Activated B cell treated with CpG ODN at 0.5 μM for 24 hours (primary cell): ENCODE data around the gene FRMPD2. TPM values are rescaled to one million over a fixed set of nuclear protein-coding genes. Genes with fewer than 3 reads are reported as not detected.
"Not testable (repeated sequence)": the region's sequence is repeated elsewhere in the genome, so short reads cannot be mapped to it uniquely, and the experiment has no call there.

Experiments used
- ATAC-seq: fragments of 200-7000 bp; cut with Tn5 transposase; one replicate; pipeline ENCODE4 v1.10.0; 2021; ENCODE audit warnings: low read depth, mild to moderate bottlenecking, moderate library complexity
- CTCF ChIA-PET: fragments of 350-600 bp; sonication (Branson Sonifier 250); formaldehyde crosslinking; loops from one replicate; lab custom pipeline; 2021; ENCODE audit warnings: antibody characterized with exemption; lab: Charles Lee
- POLR2A ChIA-PET: fragments of 350-600 bp; sonication (Branson Sonifier 250); formaldehyde crosslinking; loops from one replicate; lab custom pipeline; 2021; ENCODE audit warnings: antibody characterized with exemption; lab: Charles Lee
- DNase-seq: peaks from one replicate; pipeline ENCODE4 v3.0.0; 2022
- H3K27ac Mint-ChIP-seq: one replicate; pipeline ENCODE4 v1.8.0; 2020; ENCODE audit warnings: mixed read lengths
- H3K27me3 Mint-ChIP-seq: one replicate; pipeline ENCODE4 v1.8.0; 2021; ENCODE audit warnings: mixed read lengths
- H3K36me3 Mint-ChIP-seq: one replicate; pipeline ENCODE4 v1.8.0; 2021; ENCODE audit warnings: low read depth, mixed read lengths
- H3K4me1 Mint-ChIP-seq: one replicate; pipeline ENCODE4 v1.8.0; 2021; ENCODE audit warnings: mixed read lengths
- H3K4me3 Mint-ChIP-seq: one replicate; pipeline ENCODE4 v1.8.0; 2020; ENCODE audit warnings: mild to moderate bottlenecking, mixed read lengths
- H3K9me3 Mint-ChIP-seq: one replicate; pipeline ENCODE4 v1.8.0; 2020; ENCODE audit warnings: mixed read lengths
- intact Hi-C: fragments of 100-400 bp; cut with micrococcal nuclease; formaldehyde crosslinking; loops from one replicate; pipeline ENCODE4 v1.15.1; 2024
- total RNA-seq: library from RNA; stranded (reverse); gene quantifications from 2 replicates; pipeline ENCODE4 v1.2.3, GENCODE V29; 2022
- TF ChIP-seq, protein P1 (sequence below): fragments of 200-600 bp; IDR thresholded peaks from one replicate; pipeline ENCODE4 v1.8.0; 2022; ENCODE audit warnings: antibody characterized with exemption, mild to moderate bottlenecking

FRMPD2 gene
- total RNA-seq, 1 donor from 2014 or later, result not detected

DNA sequence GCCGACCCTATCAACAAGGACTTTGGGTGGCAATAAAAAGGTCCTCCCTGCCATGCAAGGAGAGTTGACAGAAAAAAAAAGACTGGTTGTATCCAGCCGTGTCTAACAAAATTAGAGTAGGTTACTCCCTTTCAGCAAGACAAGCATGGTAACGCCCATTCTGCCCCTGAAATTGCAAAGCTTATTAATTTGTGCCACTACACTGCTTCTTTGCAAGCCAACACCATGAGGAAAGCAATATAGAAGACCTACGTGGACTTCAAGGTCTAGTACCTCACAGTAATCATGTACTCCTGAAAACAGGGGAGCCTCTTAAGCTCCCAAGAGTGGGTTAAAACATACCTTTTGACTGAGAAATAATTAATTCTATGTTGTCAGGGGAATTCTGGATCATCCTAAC lies 90.3 kb downstream of the FRMPD2 start:
- intact Hi-C loops, result no loop called here
- POLR2A ChIA-PET, result no interaction called here
- Mint-ChIP-seq H3K27me3 (peaks cover 4% of the 10 kb centered on the region), H3K4me3 (no peak overlapping the region), H3K27ac (no peak overlapping the region), H3K9me3 (no peaks in the 10 kb centered on the region), H3K36me3 (no peaks in the 10 kb centered on the region), H3K4me1 (no peaks in the 10 kb centered on the region)
- DNase-seq (no peak), ATAC-seq (no peak)
- CTCF ChIA-PET, result no interaction called here
- TF ChIP-seq, protein P1, sequence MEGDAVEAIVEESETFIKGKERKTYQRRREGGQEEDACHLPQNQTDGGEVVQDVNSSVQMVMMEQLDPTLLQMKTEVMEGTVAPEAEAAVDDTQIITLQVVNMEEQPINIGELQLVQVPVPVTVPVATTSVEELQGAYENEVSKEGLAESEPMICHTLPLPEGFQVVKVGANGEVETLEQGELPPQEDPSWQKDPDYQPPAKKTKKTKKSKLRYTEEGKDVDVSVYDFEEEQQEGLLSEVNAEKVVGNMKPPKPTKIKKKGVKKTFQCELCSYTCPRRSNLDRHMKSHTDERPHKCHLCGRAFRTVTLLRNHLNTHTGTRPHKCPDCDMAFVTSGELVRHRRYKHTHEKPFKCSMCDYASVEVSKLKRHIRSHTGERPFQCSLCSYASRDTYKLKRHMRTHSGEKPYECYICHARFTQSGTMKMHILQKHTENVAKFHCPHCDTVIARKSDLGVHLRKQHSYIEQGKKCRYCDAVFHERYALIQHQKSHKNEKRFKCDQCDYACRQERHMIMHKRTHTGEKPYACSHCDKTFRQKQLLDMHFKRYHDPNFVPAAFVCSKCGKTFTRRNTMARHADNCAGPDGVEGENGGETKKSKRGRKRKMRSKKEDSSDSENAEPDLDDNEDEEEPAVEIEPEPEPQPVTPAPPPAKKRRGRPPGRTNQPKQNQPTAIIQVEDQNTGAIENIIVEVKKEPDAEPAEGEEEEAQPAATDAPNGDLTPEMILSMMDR, result no peak

DNA sequence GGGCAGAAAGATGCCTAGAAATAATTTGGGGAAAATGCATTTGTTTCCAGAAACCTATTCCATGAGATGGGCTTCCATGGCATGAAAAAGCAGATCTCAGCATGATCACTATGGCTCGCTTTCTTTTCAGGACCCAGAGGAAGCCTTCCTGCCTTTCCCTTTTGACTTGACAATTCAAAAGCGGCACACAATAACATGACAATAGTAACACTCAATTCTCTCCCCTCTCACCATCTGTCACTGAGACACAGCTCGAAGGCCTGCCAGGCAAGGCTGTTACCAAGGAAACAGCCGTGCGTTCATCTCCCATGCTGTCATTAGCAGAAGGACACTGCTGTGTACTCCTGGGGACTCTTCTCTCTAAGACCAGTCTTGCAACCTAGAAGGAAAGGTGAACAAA lies 101.8 kb downstream of the FRMPD2 start:
- H3K4me1 Mint-ChIP-seq, CTCF ChIA-PET, H3K36me3 Mint-ChIP-seq, ATAC-seq, POLR2A ChIA-PET, DNase-seq, H3K27ac Mint-ChIP-seq, H3K27me3 Mint-ChIP-seq, H3K9me3 Mint-ChIP-seq, intact Hi-C loops, H3K4me3 Mint-ChIP-seq: not testable (repeated sequence)

GRCh38 chr10:48160670-48161069 lies 113.8 kb downstream of the FRMPD2 start:
- H3K4me3 Mint-ChIP-seq, H3K4me1 Mint-ChIP-seq, ATAC-seq, H3K27me3 Mint-ChIP-seq, intact Hi-C loops, DNase-seq, H3K9me3 Mint-ChIP-seq, POLR2A ChIA-PET, H3K36me3 Mint-ChIP-seq, CTCF ChIA-PET, H3K27ac Mint-ChIP-seq: not testable (repeated sequence)

DNA sequence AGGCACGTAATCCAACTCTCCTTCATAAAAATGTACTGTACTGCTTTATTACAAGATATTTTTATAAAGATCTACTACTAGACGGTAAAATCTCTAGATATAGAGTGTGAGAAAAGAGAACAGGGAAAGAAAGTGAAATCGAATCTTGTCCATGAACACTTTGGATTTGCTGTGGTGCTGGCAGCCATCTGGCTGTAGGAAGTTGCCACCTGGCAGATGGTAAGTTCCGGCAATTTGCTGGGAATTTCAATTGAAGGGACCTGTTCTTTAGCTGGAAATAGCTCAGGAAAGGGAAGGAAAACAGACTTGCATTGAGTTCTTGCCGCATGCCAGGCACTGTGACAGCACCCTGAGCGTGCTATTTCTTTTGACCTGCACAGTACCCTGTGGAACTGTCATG lies 114.3 kb downstream of the FRMPD2 start:
- H3K4me3 Mint-ChIP-seq, POLR2A ChIA-PET, H3K27me3 Mint-ChIP-seq, H3K36me3 Mint-ChIP-seq, H3K27ac Mint-ChIP-seq, ATAC-seq, CTCF ChIA-PET, H3K4me1 Mint-ChIP-seq, intact Hi-C loops, DNase-seq, H3K9me3 Mint-ChIP-seq: not testable (repeated sequence)

DNA sequence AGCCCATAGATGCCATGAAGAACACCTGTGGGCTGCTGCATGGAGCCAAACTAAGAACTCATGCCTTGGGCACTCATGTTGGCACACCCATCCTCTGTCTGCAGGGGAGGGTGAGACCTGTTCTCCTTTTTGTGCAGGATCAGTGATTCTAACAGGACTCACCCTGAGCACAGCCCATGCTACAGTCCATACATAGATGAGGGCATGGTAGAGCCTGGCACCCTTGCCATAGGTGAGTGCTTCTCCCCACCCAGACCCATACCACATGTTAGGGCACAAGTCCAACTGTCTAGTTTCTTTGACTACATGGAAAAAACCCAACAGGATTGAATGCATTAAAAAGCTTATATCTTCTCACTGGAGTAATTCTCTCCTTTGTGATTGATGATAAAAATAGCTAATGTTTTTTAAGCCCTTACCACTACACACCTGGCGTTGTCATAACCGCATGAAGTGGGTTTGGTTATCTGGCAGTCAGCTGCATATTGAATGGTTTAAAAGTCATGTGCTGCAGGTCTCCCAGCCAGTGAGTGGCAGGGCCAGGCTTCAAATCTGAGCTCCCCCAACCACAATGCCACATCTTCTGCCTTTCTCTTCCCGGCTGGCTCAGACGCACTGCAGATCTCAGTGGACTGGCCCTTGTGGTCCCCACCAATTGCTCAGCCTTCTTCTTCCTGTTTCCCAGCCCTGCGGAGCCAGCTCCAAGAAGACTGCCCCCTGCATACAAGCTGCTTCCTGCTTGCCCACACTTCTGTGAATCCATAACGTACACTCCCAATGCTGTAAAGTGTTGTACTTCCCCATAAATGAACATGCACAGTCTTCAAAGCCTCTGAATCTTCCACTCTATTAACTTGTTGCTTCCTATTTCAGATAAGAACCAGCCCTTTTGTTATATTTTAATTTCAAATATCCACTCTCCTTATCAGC lies 120.0 kb downstream of the FRMPD2 start:
- H3K4me3 Mint-ChIP-seq, intact Hi-C loops, ATAC-seq, H3K27ac Mint-ChIP-seq, POLR2A ChIA-PET, H3K27me3 Mint-ChIP-seq, DNase-seq, H3K4me1 Mint-ChIP-seq, CTCF ChIA-PET, H3K9me3 Mint-ChIP-seq, H3K36me3 Mint-ChIP-seq: not testable (repeated sequence)

- H3K4me1 Mint-ChIP-seq, H3K9me3 Mint-ChIP-seq, CTCF ChIA-PET, H3K4me3 Mint-ChIP-seq, POLR2A ChIA-PET, ATAC-seq, H3K27me3 Mint-ChIP-seq, H3K27ac Mint-ChIP-seq, intact Hi-C loops, H3K36me3 Mint-ChIP-seq, DNase-seq: not testable (repeated sequence)
Measured at GRCh38 chr10:48147643-48148042, 126.9 kb downstream of the FRMPD2 start.

GRCh38 chr10:48143721-48144642 lies 130.5 kb downstream of the FRMPD2 start:
- DNase-seq, H3K27me3 Mint-ChIP-seq, H3K36me3 Mint-ChIP-seq, H3K9me3 Mint-ChIP-seq, intact Hi-C loops, ATAC-seq, H3K27ac Mint-ChIP-seq, POLR2A ChIA-PET, H3K4me3 Mint-ChIP-seq, H3K4me1 Mint-ChIP-seq, CTCF ChIA-PET: not testable (repeated sequence)

DNA sequence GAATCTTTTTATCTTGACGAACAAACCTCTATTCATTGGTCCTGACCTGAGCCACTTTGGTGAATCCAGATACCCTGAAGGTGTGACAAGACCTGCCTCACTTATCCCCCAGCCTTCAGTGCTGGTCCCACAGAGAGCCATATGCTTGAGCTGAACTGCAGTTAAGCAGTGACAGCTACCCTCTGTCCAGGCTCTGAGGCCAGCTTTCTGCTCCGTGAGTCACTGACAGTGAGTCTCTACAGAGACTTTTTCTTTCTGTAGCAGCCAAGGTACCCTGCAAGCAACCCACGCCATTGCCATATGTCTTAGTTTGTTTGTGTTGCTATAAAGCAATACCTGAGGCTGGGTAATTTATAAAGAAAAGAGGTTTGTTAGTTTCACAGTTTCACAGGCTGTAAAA lies 133.5 kb downstream of the FRMPD2 start:
- H3K9me3 Mint-ChIP-seq, H3K4me3 Mint-ChIP-seq, H3K36me3 Mint-ChIP-seq, H3K27ac Mint-ChIP-seq, H3K4me1 Mint-ChIP-seq, intact Hi-C loops, DNase-seq, ATAC-seq, POLR2A ChIA-PET, H3K27me3 Mint-ChIP-seq, CTCF ChIA-PET: not testable (repeated sequence)

GRCh38 chr10:48139953-48140850 lies 134.3 kb downstream of the FRMPD2 start:
- H3K4me3 Mint-ChIP-seq, H3K36me3 Mint-ChIP-seq, H3K4me1 Mint-ChIP-seq, CTCF ChIA-PET, H3K27me3 Mint-ChIP-seq, POLR2A ChIA-PET, intact Hi-C loops, H3K27ac Mint-ChIP-seq, DNase-seq, H3K9me3 Mint-ChIP-seq: not testable (repeated sequence)
- ATAC-seq, result peak; percentile 88

- H3K27me3 Mint-ChIP-seq, POLR2A ChIA-PET, H3K27ac Mint-ChIP-seq: not testable (repeated sequence)
Measured at GRCh38 chr10:48128954-48129353, 145.5 kb downstream of the FRMPD2 start.

More at GRCh38 chr10:48128954-48129353, 145.5 kb downstream of the FRMPD2 start:
- CTCF ChIA-PET, ATAC-seq, H3K36me3 Mint-ChIP-seq, intact Hi-C loops, H3K9me3 Mint-ChIP-seq, H3K4me3 Mint-ChIP-seq, DNase-seq, H3K4me1 Mint-ChIP-seq: not testable (repeated sequence)
